ENCODE data around the gene DCXR. TPM values are rescaled to one million over a fixed set of nuclear protein-coding genes. Genes with fewer than 3 reads are reported as not detected.
"Not testable (repeated sequence)": the region's sequence is repeated elsewhere in the genome, so short reads cannot be mapped to it uniquely, and the experiment has no call there.

Gene DCXR
- total RNA-seq, 6 experiments from 2014 or later: 73.4 to 100 (median 84.8) TPM

- no peak for DNase-seq
- no peaks in the 10 kb centered on the region; the same call in 1 of the 2 replicates for H3K27me3 Mint-ChIP-seq (ENCODE audit: insufficient read depth)
- no peak overlapping the region for H3K4me3 Mint-ChIP-seq
- no peaks in the 10 kb centered on the region for H3K9me3 Mint-ChIP-seq
- no peak for TF ChIP-seq CTCF (IDR thresholded peaks at IDR 0.05)
- H3K36me3 Mint-ChIP-seq (ENCODE audit: low read depth): peaks cover 5% of the 10 kb centered on the region; the same call in 1 of the 2 replicates
- H3K4me1 Mint-ChIP-seq (ENCODE audit: low read depth): peaks cover 10% of the 10 kb centered on the region
- H3K27ac Mint-ChIP-seq: no peak overlapping the region
These were observed 6.0 kb upstream of the DCXR start for GRCh38 chr17:82043507-82043906.

GRCh38 chr17:82042649-82043048 is 5.2 kb upstream of the DCXR start:
- Mint-ChIP-seq H3K27me3 (ENCODE audit: insufficient read depth) (no peaks in the 10 kb centered on the region; the same call in 1 of the 2 replicates), H3K36me3 (ENCODE audit: low read depth) (peaks cover 3% of the 10 kb centered on the region; the same call in 1 of the 2 replicates), H3K9me3 (no peaks in the 10 kb centered on the region), H3K4me3 (no peak overlapping the region), H3K4me1 (ENCODE audit: low read depth) (peaks cover 15% of the 10 kb centered on the region), H3K27ac (no peak overlapping the region)
- TF ChIP-seq CTCF (IDR thresholded peaks at IDR 0.05): no peak
- DNase-seq: no peak

- DNase-seq: no peak
- Mint-ChIP-seq H3K9me3 (no peaks in the 10 kb centered on the region), H3K36me3 (ENCODE audit: low read depth) (no peaks in the 10 kb centered on the region), H3K4me1 (ENCODE audit: low read depth) (peaks cover 17% of the 10 kb centered on the region), H3K27ac (no peak overlapping the region; the same call in 1 of the 2 replicates), H3K4me3 (peak overlapping the region; percentile 20; the same call in 1 of the 2 replicates), H3K27me3 (ENCODE audit: insufficient read depth) (no peaks in the 10 kb centered on the region; the same call in 1 of the 2 replicates)
- no peak for TF ChIP-seq CTCF (IDR thresholded peaks at IDR 0.05)
These were observed 3.8 kb upstream of the DCXR start for GRCh38 chr17:82041144-82041814.

GRCh38 chr17:82039695-82040299 is 2.3 kb upstream of the DCXR start:
- no peak for TF ChIP-seq CTCF (IDR thresholded peaks at IDR 0.05)
- Mint-ChIP-seq H3K36me3 (ENCODE audit: low read depth) (peaks cover 6% of the 10 kb centered on the region; the same call in 1 of the 2 replicates), H3K27me3 (ENCODE audit: insufficient read depth) (no peaks in the 10 kb centered on the region; the same call in 1 of the 2 replicates), H3K27ac (no peak overlapping the region), H3K4me3 (no peak overlapping the region), H3K9me3 (no peaks in the 10 kb centered on the region), H3K4me1 (ENCODE audit: low read depth) (peaks cover 17% of the 10 kb centered on the region)
- DNase-seq: no peak

- not testable (repeated sequence) for H3K27ac Mint-ChIP-seq; H3K27me3 Mint-ChIP-seq (ENCODE audit: insufficient read depth); H3K36me3 Mint-ChIP-seq (ENCODE audit: low read depth); DNase-seq; H3K9me3 Mint-ChIP-seq; H3K4me3 Mint-ChIP-seq
- H3K4me1 Mint-ChIP-seq (ENCODE audit: low read depth): peaks cover 17% of the 10 kb centered on the region
These were observed 1.4 kb upstream of the DCXR start for GRCh38 chr17:82038796-82039409.

GRCh38 chr17:82037889-82038195 is 345 bp upstream of the DCXR start:
- Mint-ChIP-seq H3K27ac (peak overlapping the region; percentile 93), H3K4me1 (ENCODE audit: low read depth) (peaks cover 17% of the 10 kb centered on the region), H3K27me3 (ENCODE audit: insufficient read depth) (no peaks in the 10 kb centered on the region; the same call in 1 of the 2 replicates), H3K36me3 (ENCODE audit: low read depth) (peaks cover 6% of the 10 kb centered on the region; the same call in 1 of the 2 replicates), H3K4me3 (peak overlapping the region; percentile 86), H3K9me3 (no peaks in the 10 kb centered on the region)
- TF ChIP-seq CTCF (IDR thresholded peaks at IDR 0.05): no peak
- DNase-seq: no peak
